ENCODE results near the gene FNIP2. TPM values are rescaled to one million over a fixed set of nuclear protein-coding genes. Genes with fewer than 3 reads are reported as not detected.
A peak's percentile ranks its signal among the peaks of the same experiment; 100 is the strongest.

FNIP2 gene
- total and polyA plus RNA-seq, 12 donors: 8.5 to 89.7 (median 47.0) TPM

- Histone ChIP-seq H3K9me3 (no peaks in the 10 kb centered on the region), H3K4me3 (peak overlapping the region in 4 of 10 donors; percentile 7 to 93 (median 84)), H3K27me3 (no peaks in the 10 kb centered on the region), H3K36me3 (no peaks in the 10 kb centered on the region), H3K4me1 (peaks cover 11 to 85% (median 73%) of the 10 kb centered on the region in 9 donors), H3K27ac (peak overlapping the region in 9 of 10 donors; percentile 5 to 94 (median 60))
- 20 to 22% methylated on average over 2 of the region's 2 CpGs for WGBS, 2 donors
- TF ChIP-seq CTCF (IDR thresholded peaks at IDR 0.05): no peak
- no peak for DNase-seq
- intact Hi-C loops (cut with DNase I): loop anchor here in 6 of 10 donors (2.0 to 10.0 kb wide), 7 partner anchors 41 to 406 kb away; partner anchors contain the start of gene RAPGEF2 (in 1 of the 6)
- no peak for ATAC-seq
Observed at GRCh38 chr4:158771776-158772175, 3.0 kb downstream of the FNIP2 start.

DNA sequence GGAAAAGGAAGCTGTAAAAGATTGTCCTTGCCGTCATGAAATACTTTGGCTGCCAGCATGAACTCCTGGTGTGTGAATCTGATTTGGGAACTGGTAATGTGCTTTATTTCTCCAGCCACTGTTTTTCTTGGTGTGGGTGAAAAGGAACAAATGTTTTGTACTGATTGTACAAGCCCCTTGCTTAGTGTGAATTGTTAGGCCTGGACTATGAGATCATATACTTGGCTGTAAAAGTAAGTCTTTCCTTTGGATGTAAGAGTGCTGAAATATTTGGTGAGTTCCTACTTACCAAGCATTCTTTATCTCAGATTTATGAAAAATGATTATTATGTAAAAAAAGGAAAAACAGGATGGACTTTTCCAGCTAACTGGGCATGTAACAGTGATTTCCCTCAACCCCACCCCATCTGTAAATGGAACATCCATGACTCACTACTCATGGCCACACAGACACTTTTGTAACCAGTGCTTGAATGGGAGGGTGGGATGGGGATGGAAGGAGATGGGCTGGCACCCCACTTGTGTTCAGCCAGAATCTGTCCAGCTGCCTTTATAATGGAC, 6.3 kb downstream of the FNIP2 start:
- ATAC-seq: peak; percentile 72 to 89 (median 80)
- TF ChIP-seq CTCF (IDR thresholded peaks at IDR 0.05): no peak
- peak in 1 of 2 donors; percentile 34 for DNase-seq
- intact Hi-C loops (cut with DNase I): loop anchor here in 5 of 10 donors (5.0 to 10.0 kb wide), 5 partner anchors 37 to 330 kb away; partner anchors contain the start of gene RAPGEF2 (in 1 of the 5)
- H3K36me3 ChIP-seq: no peaks in the 10 kb centered on the region
- no peaks in the 10 kb centered on the region for H3K27me3 ChIP-seq
- H3K9me3 ChIP-seq: no peaks in the 10 kb centered on the region
- H3K27ac ChIP-seq: peak overlapping the region; percentile 5 to 94 (median 62)
- H3K4me1 ChIP-seq: peaks cover 11 to 100% (median 88%) of the 10 kb centered on the region in 9 donors
- H3K4me3 ChIP-seq: no peak overlapping the region
- 2 to 8% methylated on average over 1 of the region's 1 CpG for WGBS, 2 donors

DNA sequence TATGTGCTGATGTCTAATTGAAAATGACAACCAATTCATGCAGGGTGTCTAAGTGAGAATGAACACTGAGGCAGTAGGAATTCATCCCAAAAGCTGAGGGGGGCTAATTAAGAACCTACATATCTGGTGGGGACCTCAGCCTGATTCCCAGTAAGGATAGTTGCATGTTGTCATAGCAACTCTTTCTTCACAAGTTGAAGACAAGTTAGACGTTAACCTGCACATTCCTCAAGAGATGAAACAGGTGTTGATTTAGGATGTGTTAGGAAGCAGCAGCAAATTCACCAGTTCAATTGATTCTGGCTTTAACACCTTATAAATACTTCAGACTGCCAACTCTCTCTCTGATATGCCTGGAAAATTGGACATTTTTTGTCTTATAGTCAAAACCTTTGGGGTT, 7.3 kb downstream of the FNIP2 start:
- Histone ChIP-seq H3K36me3 (no peaks in the 10 kb centered on the region), H3K4me1 (peaks cover 11 to 91% (median 78%) of the 10 kb centered on the region in 9 donors), H3K4me3 (no peak overlapping the region), H3K27me3 (no peaks in the 10 kb centered on the region), H3K27ac (peak overlapping the region in 6 of 10 donors; percentile 60 to 94 (median 70)), H3K9me3 (no peaks in the 10 kb centered on the region)
- no peak for TF ChIP-seq CTCF (IDR thresholded peaks at IDR 0.05)
- WGBS, 2 donors: 36 to 66% methylated on average over 1 of the region's 1 CpG
- DNase-seq: no peak
- intact Hi-C loops (cut with DNase I): loop anchor here in 5 of 10 donors (5.0 to 10.0 kb wide), 5 partner anchors 36 to 329 kb away; partner anchors contain the start of gene RAPGEF2 (in 1 of the 5)
- ATAC-seq: no peak

DNA sequence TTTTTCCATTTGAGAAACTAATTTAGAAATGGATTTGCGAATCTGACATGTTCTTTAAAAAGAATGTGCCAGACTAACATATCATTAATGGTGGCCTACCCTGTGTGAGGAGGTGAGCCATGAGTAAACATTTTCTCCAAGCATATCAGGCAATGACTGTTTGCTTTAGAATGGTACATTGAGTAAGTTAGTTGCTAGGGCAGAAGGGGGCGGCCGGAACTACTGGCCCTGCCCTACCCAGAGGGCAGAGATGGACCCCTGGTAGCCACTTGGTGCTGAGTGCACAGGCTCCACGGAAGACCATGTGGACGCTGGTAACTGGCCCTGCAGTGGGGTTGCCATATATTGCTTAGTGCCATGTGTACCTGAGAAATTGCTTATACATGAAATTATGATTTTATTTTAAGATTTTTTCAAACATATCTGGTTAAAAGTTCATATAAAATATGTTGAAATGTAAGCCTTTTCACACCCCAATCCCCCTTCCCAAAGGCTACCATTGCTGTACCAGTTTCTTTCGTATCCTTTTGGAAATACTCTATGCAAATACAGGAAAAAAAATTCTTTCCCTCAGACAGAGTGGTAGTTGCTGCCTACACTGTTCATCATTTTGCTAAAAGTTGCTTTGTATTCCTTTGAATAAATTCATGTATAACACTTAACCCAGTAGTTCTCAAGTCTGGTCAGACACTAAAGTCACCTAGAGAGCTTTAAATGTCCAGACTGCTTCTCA, 8.8 kb downstream of the FNIP2 start:
- H3K4me3 ChIP-seq: no peak overlapping the region
- 78 to 90% methylated on average over 6 of the region's 6 CpGs for WGBS, 2 donors
- H3K27ac ChIP-seq: peak overlapping the region in 3 of 10 donors; percentile 13 to 69 (median 23)
- peaks cover 9 to 90% (median 74%) of the 10 kb centered on the region in 9 donors for H3K4me1 ChIP-seq
- H3K27me3 ChIP-seq: no peaks in the 10 kb centered on the region
- no peak for DNase-seq
- intact Hi-C loops (cut with DNase I): loop anchor here in 6 of 10 donors (1.0 to 10.0 kb wide), 6 partner anchors 24 to 327 kb away; partner anchors contain the start of gene RAPGEF2 (in 1 of the 6)
- H3K9me3 ChIP-seq: no peaks in the 10 kb centered on the region
- TF ChIP-seq CTCF (IDR thresholded peaks at IDR 0.05): no peak
- peak in 1 of 8 donors; percentile 56 for ATAC-seq
- H3K36me3 ChIP-seq: no peaks in the 10 kb centered on the region

Measured in heart right ventricle (tissue), 16 donors.